Memory B cell (primary cell): Measurements from ENCODE around the gene PLXNB1.

Source experiments
- ATAC-seq: fragments of 150-1000 bp; cut with Tn5 transposase; 2 replicates; pipeline ENCODE4 v1.10.0; 2021; ENCODE audit warnings: low read depth, mild to moderate bottlenecking, moderate library complexity
- DNase-seq, 2 donors: peaks; one replicate each; pipeline ENCODE4 v3.0.0; 2022; ENCODE audit warnings: low spot score in 2 of 2
- H3K27ac Mint-ChIP-seq: one replicate; pipeline ENCODE4 v1.8.0; 2022; ENCODE audit warnings: mild to moderate bottlenecking, moderate library complexity, mixed read lengths
- H3K27me3 Mint-ChIP-seq: one replicate; pipeline ENCODE4 v1.8.0; 2022; ENCODE audit warnings: mixed read lengths
- H3K36me3 Mint-ChIP-seq: one replicate; pipeline ENCODE4 v1.8.0; 2022; ENCODE audit warnings: mild to moderate bottlenecking, mixed read lengths
- H3K4me1 Mint-ChIP-seq: one replicate; pipeline ENCODE4 v1.8.0; 2022; ENCODE audit warnings: mixed read lengths
- H3K4me3 Mint-ChIP-seq: one replicate; pipeline ENCODE4 v1.8.0; 2022; ENCODE audit warnings: mild to moderate bottlenecking, moderate library complexity, mixed read lengths
- H3K9me3 Mint-ChIP-seq: one replicate; pipeline ENCODE4 v1.8.0; 2022; ENCODE audit warnings: mixed read lengths

PLXNB1 gene

GRCh38 chr3:48394391-48394790 is 35.5 kb downstream of the PLXNB1 start:
- H3K36me3 Mint-ChIP-seq = no peaks in the 10 kb centered on the region
- H3K4me3 Mint-ChIP-seq = no peak overlapping the region
- DNase-seq (no peak), ATAC-seq (no peak)
- no peaks in the 10 kb centered on the region for H3K9me3 Mint-ChIP-seq
- H3K4me1 Mint-ChIP-seq = no peaks in the 10 kb centered on the region
- peaks cover 8% of the 10 kb centered on the region for H3K27me3 Mint-ChIP-seq
- no peak overlapping the region for H3K27ac Mint-ChIP-seq

DNA sequence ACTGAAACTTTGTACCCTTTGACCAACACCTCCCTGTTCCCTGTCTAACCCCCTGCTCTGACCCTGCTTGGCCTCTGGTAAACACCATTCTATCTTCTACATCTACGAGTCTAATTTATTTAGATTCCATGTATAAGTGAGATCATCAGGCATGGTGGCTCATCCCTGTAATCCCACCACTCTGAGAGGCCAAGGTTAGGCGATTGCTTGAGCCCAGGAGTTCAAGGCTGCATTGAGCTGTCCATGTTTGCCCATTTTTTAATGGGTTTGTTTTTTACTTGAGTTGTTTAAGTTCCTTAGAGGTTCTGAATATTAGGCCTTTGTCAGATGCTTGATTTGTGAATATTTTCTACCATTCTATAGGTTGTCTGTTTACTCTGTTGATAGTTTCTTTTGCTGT is 40.9 kb downstream of the PLXNB1 start:
- H3K4me3 Mint-ChIP-seq = no peak overlapping the region
- no peak overlapping the region for H3K27ac Mint-ChIP-seq
- peaks cover 1% of the 10 kb centered on the region for H3K9me3 Mint-ChIP-seq
- H3K27me3 Mint-ChIP-seq = peaks cover 7% of the 10 kb centered on the region
- H3K4me1 Mint-ChIP-seq = no peaks in the 10 kb centered on the region
- peaks cover 1% of the 10 kb centered on the region for H3K36me3 Mint-ChIP-seq
- ATAC-seq (no peak), DNase-seq (no peak)

DNA sequence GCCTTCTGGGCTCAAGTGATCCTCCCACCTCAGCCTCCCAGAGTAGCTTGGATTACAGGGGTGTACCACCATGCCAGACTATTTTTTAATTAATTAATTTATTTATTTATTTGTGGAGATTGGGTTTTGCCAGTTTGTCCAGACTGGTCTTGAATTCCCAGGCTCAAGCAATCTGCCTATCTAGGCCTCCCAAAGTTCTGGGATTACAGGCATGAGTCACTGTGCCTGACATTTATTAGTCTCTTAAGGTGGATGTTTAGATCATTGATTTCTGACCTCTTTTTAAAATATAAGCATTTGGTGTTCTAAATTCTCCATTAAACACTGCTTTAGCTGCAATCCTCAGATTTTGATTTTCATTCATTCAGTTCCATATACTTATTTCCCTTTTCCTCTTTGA is 42.3 kb downstream of the PLXNB1 start:
- no peak overlapping the region for H3K27ac Mint-ChIP-seq
- peaks cover 1% of the 10 kb centered on the region for H3K9me3 Mint-ChIP-seq
- ATAC-seq = no peak
- peaks cover 1% of the 10 kb centered on the region for H3K36me3 Mint-ChIP-seq
- DNase-seq = no peak
- no peak overlapping the region for H3K4me3 Mint-ChIP-seq
- H3K27me3 Mint-ChIP-seq = peaks cover 4% of the 10 kb centered on the region
- H3K4me1 Mint-ChIP-seq = no peaks in the 10 kb centered on the region

DNA sequence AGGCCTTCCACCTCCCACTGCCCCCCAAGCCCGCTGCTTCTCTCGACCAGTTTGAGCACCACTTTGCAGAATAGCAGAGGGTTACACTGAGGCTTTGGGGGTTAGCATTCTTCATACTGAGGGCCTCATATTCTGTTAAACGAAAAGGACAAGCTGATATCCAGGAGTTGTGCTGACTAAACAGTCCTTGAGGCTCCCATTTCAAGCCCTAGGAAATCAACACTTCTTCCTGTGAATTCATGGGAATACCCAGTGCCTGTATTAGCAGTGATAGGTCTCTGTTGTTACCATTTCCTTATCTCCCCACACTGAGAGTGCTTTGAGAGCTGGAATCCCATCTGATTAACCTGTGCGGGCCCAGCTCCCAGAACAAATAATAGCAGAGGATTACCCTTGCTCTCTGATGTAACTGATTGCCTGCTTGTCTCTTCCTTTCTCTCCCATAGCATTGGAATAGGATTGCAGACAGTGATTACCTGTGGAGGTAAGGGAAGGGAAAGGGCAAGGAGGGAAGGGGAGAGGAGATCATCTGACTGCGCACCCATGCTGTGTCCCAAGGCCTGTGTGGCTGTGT is 56.9 kb downstream of the PLXNB1 start:
- peaks cover 1% of the 10 kb centered on the region for H3K4me1 Mint-ChIP-seq
- H3K27ac Mint-ChIP-seq = no peak overlapping the region
- no peak overlapping the region for H3K4me3 Mint-ChIP-seq
- no peak for DNase-seq
- no peaks in the 10 kb centered on the region for H3K9me3 Mint-ChIP-seq
- H3K36me3 Mint-ChIP-seq = no peaks in the 10 kb centered on the region
- no peak for ATAC-seq
- peaks cover 5% of the 10 kb centered on the region for H3K27me3 Mint-ChIP-seq

GRCh38 chr3:48372377-48372770 is 57.5 kb downstream of the PLXNB1 start:
- Mint-ChIP-seq H3K27me3 (peaks cover 5% of the 10 kb centered on the region), H3K4me3 (no peak overlapping the region), H3K36me3 (no peaks in the 10 kb centered on the region), H3K9me3 (no peaks in the 10 kb centered on the region), H3K4me1 (no peaks in the 10 kb centered on the region), H3K27ac (no peak overlapping the region)
- no peak for DNase-seq
- ATAC-seq = no peak

- Mint-ChIP-seq H3K36me3 (no peaks in the 10 kb centered on the region), H3K27me3 (peaks cover 5% of the 10 kb centered on the region), H3K9me3 (no peaks in the 10 kb centered on the region), H3K4me3 (no peak within 1 kb of the TSS), H3K4me1 (no peaks in the 10 kb centered on the region), H3K27ac (no peak within 1 kb of the TSS)
- ATAC-seq (no peak), DNase-seq (no peak)
Observed at GRCh38 chr3:48371651-48372376, 58.1 kb downstream of the PLXNB1 start, which contains the start of gene FBXW12. Gene FBXW12, plus strand, starts transcription at chr3:48372219. Its CDS starts 549 bp downstream, at chr3:48372768.

DNA sequence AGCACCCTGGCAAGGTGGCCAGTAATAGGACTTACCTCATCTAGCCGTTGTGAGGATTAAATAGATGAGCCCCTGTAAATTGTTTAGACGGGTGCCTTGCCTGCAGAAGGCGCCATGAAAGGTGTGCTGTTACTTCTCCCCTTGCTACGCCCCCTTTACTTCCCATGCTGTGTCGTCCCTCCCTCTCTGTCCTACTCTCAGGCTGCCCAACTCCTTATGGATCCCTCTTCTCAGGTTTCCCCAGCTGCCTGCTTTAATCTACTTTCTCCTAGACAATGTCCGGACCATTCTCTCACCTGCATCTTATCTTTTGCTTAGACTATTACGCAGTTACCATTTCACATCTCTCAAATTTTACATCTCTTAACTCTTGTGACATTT is 59.6 kb downstream of the PLXNB1 start:
- Mint-ChIP-seq H3K4me1 (no peaks in the 10 kb centered on the region), H3K36me3 (no peaks in the 10 kb centered on the region), H3K9me3 (no peaks in the 10 kb centered on the region), H3K27ac (no peak overlapping the region), H3K4me3 (no peak overlapping the region), H3K27me3 (peaks cover 5% of the 10 kb centered on the region)
- DNase-seq (no peak), ATAC-seq (no peak)

- DNase-seq (no peak), ATAC-seq (no peak)
- H3K27me3 Mint-ChIP-seq = peaks cover 5% of the 10 kb centered on the region
- no peaks in the 10 kb centered on the region for H3K4me1 Mint-ChIP-seq
- no peak overlapping the region for H3K27ac Mint-ChIP-seq
- H3K4me3 Mint-ChIP-seq = no peak overlapping the region
- H3K36me3 Mint-ChIP-seq = no peaks in the 10 kb centered on the region
- no peaks in the 10 kb centered on the region for H3K9me3 Mint-ChIP-seq
Observed at GRCh38 chr3:48369693-48370332, 60.1 kb downstream of the PLXNB1 start.

GRCh38 chr3:48367201-48367600 is 62.7 kb downstream of the PLXNB1 start:
- no peak overlapping the region for H3K27ac Mint-ChIP-seq
- DNase-seq = no peak
- no peak for ATAC-seq
- no peaks in the 10 kb centered on the region for H3K36me3 Mint-ChIP-seq
- no peaks in the 10 kb centered on the region for H3K4me1 Mint-ChIP-seq
- no peaks in the 10 kb centered on the region for H3K27me3 Mint-ChIP-seq
- H3K4me3 Mint-ChIP-seq = no peak overlapping the region
- H3K9me3 Mint-ChIP-seq = peaks cover under 1% of the 10 kb centered on the region

- H3K27me3 Mint-ChIP-seq = no peaks in the 10 kb centered on the region
- no peaks in the 10 kb centered on the region for H3K36me3 Mint-ChIP-seq
- H3K4me3 Mint-ChIP-seq = no peak overlapping the region
- peaks cover 9% of the 10 kb centered on the region for H3K9me3 Mint-ChIP-seq
- H3K27ac Mint-ChIP-seq = no peak overlapping the region
- ATAC-seq = no peak
- no peaks in the 10 kb centered on the region for H3K4me1 Mint-ChIP-seq
- DNase-seq = no peak
Observed at GRCh38 chr3:48364840-48365239, 65.0 kb downstream of the PLXNB1 start.

- no peak overlapping the region for H3K4me3 Mint-ChIP-seq
- H3K27me3 Mint-ChIP-seq = no peaks in the 10 kb centered on the region
- no peak for ATAC-seq
- no peaks in the 10 kb centered on the region for H3K4me1 Mint-ChIP-seq
- DNase-seq = no peak
- no peaks in the 10 kb centered on the region for H3K36me3 Mint-ChIP-seq
- H3K9me3 Mint-ChIP-seq = peaks cover 9% of the 10 kb centered on the region
- H3K27ac Mint-ChIP-seq = no peak overlapping the region
Observed at GRCh38 chr3:48361928-48362327, 68.0 kb downstream of the PLXNB1 start.

DNA sequence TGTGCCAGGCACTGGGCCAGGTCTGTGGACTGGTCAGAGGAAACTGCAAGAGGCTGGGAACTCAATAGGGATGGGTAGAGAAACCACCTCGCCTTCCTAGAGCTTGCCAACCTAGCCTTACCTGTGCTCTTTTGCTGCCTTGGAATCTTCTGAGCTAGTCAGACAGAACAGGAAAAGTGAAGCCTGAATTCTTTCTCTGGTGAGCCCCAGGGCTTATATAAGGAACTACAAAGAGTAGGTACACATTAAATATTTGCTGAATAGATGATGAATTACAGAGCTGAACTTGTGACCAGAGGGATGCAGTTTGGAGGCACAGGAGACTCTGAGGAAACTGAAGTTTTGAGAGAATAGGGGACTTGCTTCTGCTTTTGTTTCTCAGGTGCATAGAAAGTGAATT is 73.5 kb downstream of the PLXNB1 start:
- no peaks in the 10 kb centered on the region for H3K4me1 Mint-ChIP-seq
- no peak for DNase-seq
- H3K9me3 Mint-ChIP-seq = peaks cover 5% of the 10 kb centered on the region
- H3K27me3 Mint-ChIP-seq = peaks cover 14% of the 10 kb centered on the region
- H3K4me3 Mint-ChIP-seq = no peak overlapping the region
- no peak overlapping the region for H3K27ac Mint-ChIP-seq
- no peak for ATAC-seq
- no peaks in the 10 kb centered on the region for H3K36me3 Mint-ChIP-seq

DNA sequence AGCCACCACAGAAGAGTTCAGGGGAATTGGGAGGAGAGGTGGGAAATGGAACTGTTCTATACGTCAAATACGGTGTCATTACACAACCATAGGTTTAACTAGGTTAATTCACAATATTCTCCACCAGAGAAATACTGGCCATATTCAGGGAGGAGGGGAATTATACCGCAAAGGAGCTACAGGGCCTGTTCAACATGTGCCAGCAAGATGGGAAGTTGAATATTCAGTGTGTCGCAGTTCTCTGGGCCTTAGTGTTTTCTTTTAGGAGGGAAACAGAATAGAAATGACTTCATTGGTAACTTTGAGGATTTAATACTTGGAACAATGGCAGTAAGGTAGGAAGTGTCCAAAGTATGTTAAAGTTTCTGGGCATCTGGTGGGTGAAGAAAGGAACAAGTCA is 75.9 kb downstream of the PLXNB1 start:
- Mint-ChIP-seq H3K36me3 (no peaks in the 10 kb centered on the region), H3K9me3 (no peaks in the 10 kb centered on the region), H3K4me1 (no peaks in the 10 kb centered on the region), H3K4me3 (no peak overlapping the region), H3K27me3 (peaks cover 14% of the 10 kb centered on the region), H3K27ac (no peak overlapping the region)
- DNase-seq (no peak), ATAC-seq (no peak)
